ENCODE measurements around the gene KISS1. TPM values are rescaled to one million over a fixed set of nuclear protein-coding genes. Genes with fewer than 3 reads are reported as not detected.

The KISS1 gene
- total RNA-seq, 3 donors from 2014 or later (not counting 1 experiment from before 2014, with no cell fraction given) = not detected

DNA sequence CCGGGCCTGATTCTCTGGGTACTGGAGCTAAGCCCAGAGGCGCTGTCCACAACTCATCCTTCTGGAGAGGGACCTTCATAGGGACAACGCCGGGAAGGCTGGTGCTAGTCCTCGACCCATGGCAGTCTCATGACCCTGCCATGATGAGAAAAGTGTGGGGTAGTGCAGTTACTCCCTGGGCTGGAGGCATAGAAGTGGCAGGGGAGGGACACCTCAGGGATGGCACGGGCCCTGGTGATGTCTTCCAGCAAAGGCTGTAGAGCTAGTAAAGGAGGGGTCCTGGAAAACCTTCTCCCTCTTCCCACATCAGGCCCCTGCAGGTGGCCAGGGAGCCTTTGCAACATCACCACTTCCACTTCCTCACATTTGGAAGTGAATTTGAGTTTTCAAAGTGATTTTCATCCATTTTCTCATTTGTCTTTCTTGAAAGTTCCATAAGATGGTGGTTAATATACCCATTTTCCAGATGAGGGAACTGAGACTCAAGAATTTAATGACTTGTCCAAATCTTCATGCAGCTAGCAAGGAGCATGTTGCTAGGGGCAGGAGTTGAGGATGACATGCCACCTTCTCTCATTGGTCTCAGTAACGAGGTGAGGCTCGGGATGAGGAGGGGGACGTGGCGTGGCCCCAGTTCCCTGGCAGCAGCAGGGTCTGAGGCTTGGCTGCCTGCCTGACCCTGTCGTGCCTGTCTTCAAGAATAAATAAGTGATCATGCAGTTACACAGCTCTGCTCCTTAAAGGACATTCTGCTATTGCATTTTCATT lies 20.8 kb upstream of the KISS1 start:
- ATAC-seq (no peak), DNase-seq (no peak)
- peaks cover 0 to 3% of the 10 kb centered on the region in 2 donors for H3K27me3 Mint-ChIP-seq (ENCODE audit: low read depth in 2 of 2)
- H3K36me3 Mint-ChIP-seq = no peaks in the 10 kb centered on the region
- H3K36me3 ChIP-seq (ENCODE audit: control insufficient read depth, insufficient read depth, low read length) = no peaks in the 10 kb centered on the region
- no peak overlapping the region for H3K27ac Mint-ChIP-seq
- H3K9me3 Mint-ChIP-seq = no peaks in the 10 kb centered on the region
- H3K27ac ChIP-seq (ENCODE audit: low read length) = no peak overlapping the region
- H3K9me3 ChIP-seq (ENCODE audit: control insufficient read depth, insufficient read depth, low read length) = no peaks in the 10 kb centered on the region
- no peak overlapping the region for H3K4me3 Mint-ChIP-seq
- no peaks in the 10 kb centered on the region for H3K27me3 ChIP-seq (ENCODE audit: control insufficient read depth, insufficient read depth, low read length)
- TF ChIP-seq, protein P1, sequence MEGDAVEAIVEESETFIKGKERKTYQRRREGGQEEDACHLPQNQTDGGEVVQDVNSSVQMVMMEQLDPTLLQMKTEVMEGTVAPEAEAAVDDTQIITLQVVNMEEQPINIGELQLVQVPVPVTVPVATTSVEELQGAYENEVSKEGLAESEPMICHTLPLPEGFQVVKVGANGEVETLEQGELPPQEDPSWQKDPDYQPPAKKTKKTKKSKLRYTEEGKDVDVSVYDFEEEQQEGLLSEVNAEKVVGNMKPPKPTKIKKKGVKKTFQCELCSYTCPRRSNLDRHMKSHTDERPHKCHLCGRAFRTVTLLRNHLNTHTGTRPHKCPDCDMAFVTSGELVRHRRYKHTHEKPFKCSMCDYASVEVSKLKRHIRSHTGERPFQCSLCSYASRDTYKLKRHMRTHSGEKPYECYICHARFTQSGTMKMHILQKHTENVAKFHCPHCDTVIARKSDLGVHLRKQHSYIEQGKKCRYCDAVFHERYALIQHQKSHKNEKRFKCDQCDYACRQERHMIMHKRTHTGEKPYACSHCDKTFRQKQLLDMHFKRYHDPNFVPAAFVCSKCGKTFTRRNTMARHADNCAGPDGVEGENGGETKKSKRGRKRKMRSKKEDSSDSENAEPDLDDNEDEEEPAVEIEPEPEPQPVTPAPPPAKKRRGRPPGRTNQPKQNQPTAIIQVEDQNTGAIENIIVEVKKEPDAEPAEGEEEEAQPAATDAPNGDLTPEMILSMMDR (IDR thresholded peaks at IDR 0.05) = no peak
- H3K4me3 ChIP-seq (ENCODE audit: low read length) = no peak overlapping the region
- intact Hi-C loops (cut with micrococcal nuclease) = no loop called here
- peaks cover 16% of the 10 kb centered on the region for H3K4me1 ChIP-seq (ENCODE audit: control insufficient read depth, insufficient read depth, low read length)
- H3K4me1 Mint-ChIP-seq = peaks cover 11 to 16% of the 10 kb centered on the region in 2 donors
- 85% methylated on average over 10 of the region's 11 CpGs for WGBS (ENCODE audit: insufficient coverage)

DNA sequence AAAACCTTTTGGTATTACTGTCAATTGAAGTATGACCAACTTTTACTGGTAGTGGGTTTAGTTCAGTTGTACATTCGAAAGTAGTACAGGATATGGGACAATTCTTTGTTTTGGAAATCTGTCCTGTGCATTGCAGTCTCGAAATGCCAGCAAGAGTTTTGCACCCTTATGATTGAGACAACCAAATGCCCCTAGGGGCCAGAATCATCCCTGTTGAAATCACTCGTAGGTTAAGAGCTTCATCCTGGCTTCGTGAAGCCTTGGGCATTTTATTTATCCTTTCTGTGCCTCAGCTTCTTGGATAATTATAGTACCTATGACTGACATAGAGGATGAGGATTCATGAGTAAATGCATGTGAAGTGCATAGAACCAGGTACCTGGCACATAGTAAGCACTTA lies 19.9 kb upstream of the KISS1 start:
- DNase-seq = no peak
- Mint-ChIP-seq H3K4me1 (peaks cover 11 to 16% of the 10 kb centered on the region in 2 donors), H3K27me3 (ENCODE audit: low read depth in 2 of 2) (peaks cover 0 to 3% of the 10 kb centered on the region in 2 donors), H3K4me3 (no peak overlapping the region), H3K36me3 (no peaks in the 10 kb centered on the region), H3K27ac (no peak overlapping the region), H3K9me3 (no peaks in the 10 kb centered on the region)
- intact Hi-C loops (cut with micrococcal nuclease) = no loop called here
- Histone ChIP-seq H3K27ac (ENCODE audit: low read length) (no peak overlapping the region), H3K9me3 (ENCODE audit: control insufficient read depth, insufficient read depth, low read length) (no peaks in the 10 kb centered on the region), H3K4me3 (ENCODE audit: low read length) (no peak overlapping the region), H3K27me3 (ENCODE audit: control insufficient read depth, insufficient read depth, low read length) (no peaks in the 10 kb centered on the region), H3K36me3 (ENCODE audit: control insufficient read depth, insufficient read depth, low read length) (no peaks in the 10 kb centered on the region), H3K4me1 (ENCODE audit: control insufficient read depth, insufficient read depth, low read length) (peaks cover 16% of the 10 kb centered on the region)
- TF ChIP-seq, protein P1 (IDR thresholded peaks at IDR 0.05) = no peak
- ATAC-seq = no peak
- WGBS (ENCODE audit: insufficient coverage) = 69% methylated on average over 4 of the region's 4 CpGs

DNA sequence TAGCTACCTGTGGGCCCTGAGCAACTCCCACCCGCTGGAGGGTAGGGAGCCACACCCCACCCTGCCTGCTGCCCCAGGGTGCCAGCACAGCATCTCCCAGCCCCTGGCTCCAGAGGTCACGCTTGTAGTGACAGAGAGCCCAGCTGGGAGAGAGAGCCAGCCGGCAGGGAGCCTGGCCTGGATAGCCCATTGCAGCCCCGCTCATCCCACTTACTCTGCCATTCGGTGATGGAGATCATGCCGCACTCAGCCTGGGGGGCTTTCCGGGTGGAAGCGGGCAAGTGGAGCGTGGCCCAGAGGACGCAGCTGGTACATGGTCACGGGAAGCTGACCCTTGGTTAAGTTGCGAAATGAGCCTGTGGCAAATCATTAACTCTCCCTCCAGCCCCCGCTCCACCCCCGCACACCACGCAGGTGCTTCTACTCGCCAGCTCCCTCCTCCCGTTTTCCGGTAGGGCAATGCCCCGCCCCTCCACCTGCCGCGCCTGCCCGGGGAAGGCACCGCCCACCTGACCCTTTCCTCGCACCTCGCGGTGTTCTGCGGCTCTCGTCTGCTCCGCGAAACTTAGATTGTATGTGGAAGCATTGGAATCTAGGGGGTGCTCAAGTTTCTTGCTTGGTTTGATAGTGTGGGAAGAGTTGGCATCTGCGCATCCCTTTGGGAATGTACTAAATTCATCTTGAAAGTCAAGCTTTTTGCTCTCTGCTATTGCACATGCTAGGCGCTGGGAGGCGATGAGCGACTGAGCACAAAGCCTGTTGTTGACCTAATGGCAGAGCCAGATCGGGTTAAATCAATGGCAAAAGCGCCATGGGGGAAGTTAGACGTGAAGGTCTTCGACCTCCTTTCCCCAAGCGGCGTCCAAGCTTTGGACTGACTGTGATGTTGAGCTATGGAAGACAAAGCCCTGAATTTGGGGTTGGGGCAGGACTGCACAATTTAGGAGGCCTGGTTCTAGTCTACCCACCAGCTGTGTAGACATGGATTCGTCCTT lies 17.7 kb upstream of the KISS1 start, which contains the start of gene GOLT1A:
GOLT1A (minus strand) TSS at position 321 of the 995 bp plus-strand sequence; CDS start at position 239, 82 bp downstream.
- Mint-ChIP-seq H3K27ac (no peak within 1 kb of the TSS), H3K36me3 (no peaks in the 10 kb centered on the region), H3K27me3 (ENCODE audit: low read depth in 2 of 2) (peaks cover 0 to 7% of the 10 kb centered on the region in 2 donors), H3K4me1 (peaks cover 11 to 15% of the 10 kb centered on the region in 2 donors), H3K4me3 (peak within 1 kb of the TSS; percentile 75), H3K9me3 (no peaks in the 10 kb centered on the region)
- intact Hi-C loops (cut with micrococcal nuclease) = loop anchor here (1.0 kb wide), 1 partner anchor 149 kb away; no protein-coding TSS in a partner anchor
- Histone ChIP-seq H3K4me3 (ENCODE audit: low read length) (no peak within 1 kb of the TSS), H3K27ac (ENCODE audit: low read length) (no peak within 1 kb of the TSS), H3K9me3 (ENCODE audit: control insufficient read depth, insufficient read depth, low read length) (no peaks in the 10 kb centered on the region), H3K4me1 (ENCODE audit: control insufficient read depth, insufficient read depth, low read length) (peaks cover 16% of the 10 kb centered on the region), H3K36me3 (ENCODE audit: control insufficient read depth, insufficient read depth, low read length) (no peaks in the 10 kb centered on the region), H3K27me3 (ENCODE audit: control insufficient read depth, insufficient read depth, low read length) (no peaks in the 10 kb centered on the region)
- TF ChIP-seq, protein P1 (IDR thresholded peaks at IDR 0.05) = no peak
- peak in 2 of 3 donors; percentile 61 to 70 for ATAC-seq
- 23% methylated on average over 41 of the region's 41 CpGs for WGBS (ENCODE audit: insufficient coverage)
- peak in 1 of 2 donors; percentile 63 for DNase-seq

Measured in natural killer cell (primary cell).